ENCODE results near the gene CYP51A1.

CYP51A1 gene

DNA sequence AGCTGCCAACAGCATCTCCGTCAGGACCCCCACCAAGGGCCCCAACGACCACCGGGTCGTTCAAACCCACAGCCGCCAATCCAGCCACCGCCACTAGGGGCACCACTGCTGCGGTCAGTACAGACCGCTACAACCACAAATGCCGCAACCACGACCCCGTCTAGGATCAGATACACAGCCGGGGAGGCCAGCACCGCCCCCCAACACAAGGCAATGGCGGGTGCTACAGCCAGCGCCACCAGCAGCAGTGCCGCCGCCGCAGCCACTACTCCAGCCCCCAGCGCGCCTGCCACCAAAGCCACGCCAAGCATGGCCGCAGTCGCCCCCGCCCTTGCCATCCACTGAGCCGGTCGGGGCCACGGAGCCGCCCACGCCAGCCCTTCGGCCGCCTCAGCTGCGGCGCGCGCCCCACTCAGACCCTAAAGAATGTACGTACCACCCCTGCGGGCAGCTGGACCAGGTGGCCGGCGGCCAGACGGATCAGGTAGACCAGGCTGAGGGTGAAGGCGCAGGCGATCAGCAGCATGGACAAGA is 473 bp downstream of the CYP51A1 start:
- no peak for TF ChIP-seq ZNF565 (CRISPR knock-in tag; conservative IDR thresholded peaks at IDR 0.05; ENCODE audit: low read depth)
- TF ChIP-seq, protein P1, sequence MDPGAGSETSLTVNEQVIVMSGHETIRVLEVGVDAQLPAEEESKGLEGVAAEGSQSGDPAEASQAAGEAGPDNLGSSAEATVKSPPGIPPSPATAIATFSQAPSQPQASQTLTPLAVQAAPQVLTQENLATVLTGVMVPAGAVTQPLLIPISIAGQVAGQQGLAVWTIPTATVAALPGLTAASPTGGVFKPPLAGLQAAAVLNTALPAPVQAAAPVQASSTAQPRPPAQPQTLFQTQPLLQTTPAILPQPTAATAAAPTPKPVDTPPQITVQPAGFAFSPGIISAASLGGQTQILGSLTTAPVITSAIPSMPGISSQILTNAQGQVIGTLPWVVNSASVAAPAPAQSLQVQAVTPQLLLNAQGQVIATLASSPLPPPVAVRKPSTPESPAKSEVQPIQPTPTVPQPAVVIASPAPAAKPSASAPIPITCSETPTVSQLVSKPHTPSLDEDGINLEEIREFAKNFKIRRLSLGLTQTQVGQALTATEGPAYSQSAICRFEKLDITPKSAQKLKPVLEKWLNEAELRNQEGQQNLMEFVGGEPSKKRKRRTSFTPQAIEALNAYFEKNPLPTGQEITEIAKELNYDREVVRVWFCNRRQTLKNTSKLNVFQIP (CRISPR knock-in tag; IDR thresholded peaks at IDR 0.05; ENCODE audit: borderline replicate concordance, low read depth): no peak
- no peak for TF ChIP-seq ISL1 (CRISPR knock-in tag; IDR thresholded peaks at IDR 0.05)
- TF ChIP-seq BACH2 (CRISPR knock-in tag; IDR thresholded peaks at IDR 0.05; ENCODE audit: borderline replicate concordance): no peak
- no peak for TF ChIP-seq ARNTL (CRISPR knock-in tag; IDR thresholded peaks at IDR 0.05; ENCODE audit: borderline replicate concordance, low read depth)
- TF ChIP-seq, protein P2, sequence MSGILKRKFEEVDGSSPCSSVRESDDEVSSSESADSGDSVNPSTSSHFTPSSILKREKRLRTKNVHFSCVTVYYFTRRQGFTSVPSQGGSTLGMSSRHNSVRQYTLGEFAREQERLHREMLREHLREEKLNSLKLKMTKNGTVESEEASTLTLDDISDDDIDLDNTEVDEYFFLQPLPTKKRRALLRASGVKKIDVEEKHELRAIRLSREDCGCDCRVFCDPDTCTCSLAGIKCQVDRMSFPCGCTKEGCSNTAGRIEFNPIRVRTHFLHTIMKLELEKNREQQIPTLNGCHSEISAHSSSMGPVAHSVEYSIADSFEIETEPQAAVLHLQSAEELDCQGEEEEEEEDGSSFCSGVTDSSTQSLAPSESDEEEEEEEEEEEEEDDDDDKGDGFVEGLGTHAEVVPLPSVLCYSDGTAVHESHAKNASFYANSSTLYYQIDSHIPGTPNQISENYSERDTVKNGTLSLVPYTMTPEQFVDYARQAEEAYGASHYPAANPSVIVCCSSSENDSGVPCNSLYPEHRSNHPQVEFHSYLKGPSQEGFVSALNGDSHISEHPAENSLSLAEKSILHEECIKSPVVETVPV (CRISPR knock-in tag; IDR thresholded peaks at IDR 0.05): no peak
- TF ChIP-seq, protein P3, sequence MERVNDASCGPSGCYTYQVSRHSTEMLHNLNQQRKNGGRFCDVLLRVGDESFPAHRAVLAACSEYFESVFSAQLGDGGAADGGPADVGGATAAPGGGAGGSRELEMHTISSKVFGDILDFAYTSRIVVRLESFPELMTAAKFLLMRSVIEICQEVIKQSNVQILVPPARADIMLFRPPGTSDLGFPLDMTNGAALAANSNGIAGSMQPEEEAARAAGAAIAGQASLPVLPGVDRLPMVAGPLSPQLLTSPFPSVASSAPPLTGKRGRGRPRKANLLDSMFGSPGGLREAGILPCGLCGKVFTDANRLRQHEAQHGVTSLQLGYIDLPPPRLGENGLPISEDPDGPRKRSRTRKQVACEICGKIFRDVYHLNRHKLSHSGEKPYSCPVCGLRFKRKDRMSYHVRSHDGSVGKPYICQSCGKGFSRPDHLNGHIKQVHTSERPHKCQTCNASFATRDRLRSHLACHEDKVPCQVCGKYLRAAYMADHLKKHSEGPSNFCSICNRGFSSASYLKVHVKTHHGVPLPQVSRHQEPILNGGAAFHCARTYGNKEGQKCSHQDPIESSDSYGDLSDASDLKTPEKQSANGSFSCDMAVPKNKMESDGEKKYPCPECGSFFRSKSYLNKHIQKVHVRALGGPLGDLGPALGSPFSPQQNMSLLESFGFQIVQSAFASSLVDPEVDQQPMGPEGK (CRISPR knock-in tag; IDR thresholded peaks at IDR 0.05; ENCODE audit: borderline replicate concordance): 0 out of 2 replicates have a peak, but pooled peaks have one; percentile 74
- no peak for TF ChIP-seq ZNF8 (CRISPR knock-in tag; IDR thresholded peaks at IDR 0.05)
- no peak for TF ChIP-seq ZNF70 (CRISPR knock-in tag; IDR thresholded peaks at IDR 0.05)
- no peak for TF ChIP-seq ZFP30 (CRISPR knock-in tag; IDR thresholded peaks at IDR 0.05)
- TF ChIP-seq TCF4 (CRISPR knock-in tag; IDR thresholded peaks at IDR 0.05; ENCODE audit: borderline replicate concordance): peak; percentile 11; the same call in 1 of the 2 replicates
- no peak for TF ChIP-seq PPARA (CRISPR knock-in tag; IDR thresholded peaks at IDR 0.05; ENCODE audit: borderline replicate concordance)
- TF ChIP-seq GLIS3 (CRISPR knock-in tag; IDR thresholded peaks at IDR 0.05): no peak
- TF ChIP-seq, protein P4, sequence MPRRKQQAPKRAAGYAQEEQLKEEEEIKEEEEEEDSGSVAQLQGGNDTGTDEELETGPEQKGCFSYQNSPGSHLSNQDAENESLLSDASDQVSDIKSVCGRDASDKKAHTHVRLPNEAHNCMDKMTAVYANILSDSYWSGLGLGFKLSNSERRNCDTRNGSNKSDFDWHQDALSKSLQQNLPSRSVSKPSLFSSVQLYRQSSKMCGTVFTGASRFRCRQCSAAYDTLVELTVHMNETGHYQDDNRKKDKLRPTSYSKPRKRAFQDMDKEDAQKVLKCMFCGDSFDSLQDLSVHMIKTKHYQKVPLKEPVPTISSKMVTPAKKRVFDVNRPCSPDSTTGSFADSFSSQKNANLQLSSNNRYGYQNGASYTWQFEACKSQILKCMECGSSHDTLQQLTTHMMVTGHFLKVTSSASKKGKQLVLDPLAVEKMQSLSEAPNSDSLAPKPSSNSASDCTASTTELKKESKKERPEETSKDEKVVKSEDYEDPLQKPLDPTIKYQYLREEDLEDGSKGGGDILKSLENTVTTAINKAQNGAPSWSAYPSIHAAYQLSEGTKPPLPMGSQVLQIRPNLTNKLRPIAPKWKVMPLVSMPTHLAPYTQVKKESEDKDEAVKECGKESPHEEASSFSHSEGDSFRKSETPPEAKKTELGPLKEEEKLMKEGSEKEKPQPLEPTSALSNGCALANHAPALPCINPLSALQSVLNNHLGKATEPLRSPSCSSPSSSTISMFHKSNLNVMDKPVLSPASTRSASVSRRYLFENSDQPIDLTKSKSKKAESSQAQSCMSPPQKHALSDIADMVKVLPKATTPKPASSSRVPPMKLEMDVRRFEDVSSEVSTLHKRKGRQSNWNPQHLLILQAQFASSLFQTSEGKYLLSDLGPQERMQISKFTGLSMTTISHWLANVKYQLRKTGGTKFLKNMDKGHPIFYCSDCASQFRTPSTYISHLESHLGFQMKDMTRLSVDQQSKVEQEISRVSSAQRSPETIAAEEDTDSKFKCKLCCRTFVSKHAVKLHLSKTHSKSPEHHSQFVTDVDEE (CRISPR knock-in tag; IDR thresholded peaks at IDR 0.05): peak; percentile 32; the same call in 1 of the 2 replicates
- ATAC-seq: peak; percentile 63

DNA sequence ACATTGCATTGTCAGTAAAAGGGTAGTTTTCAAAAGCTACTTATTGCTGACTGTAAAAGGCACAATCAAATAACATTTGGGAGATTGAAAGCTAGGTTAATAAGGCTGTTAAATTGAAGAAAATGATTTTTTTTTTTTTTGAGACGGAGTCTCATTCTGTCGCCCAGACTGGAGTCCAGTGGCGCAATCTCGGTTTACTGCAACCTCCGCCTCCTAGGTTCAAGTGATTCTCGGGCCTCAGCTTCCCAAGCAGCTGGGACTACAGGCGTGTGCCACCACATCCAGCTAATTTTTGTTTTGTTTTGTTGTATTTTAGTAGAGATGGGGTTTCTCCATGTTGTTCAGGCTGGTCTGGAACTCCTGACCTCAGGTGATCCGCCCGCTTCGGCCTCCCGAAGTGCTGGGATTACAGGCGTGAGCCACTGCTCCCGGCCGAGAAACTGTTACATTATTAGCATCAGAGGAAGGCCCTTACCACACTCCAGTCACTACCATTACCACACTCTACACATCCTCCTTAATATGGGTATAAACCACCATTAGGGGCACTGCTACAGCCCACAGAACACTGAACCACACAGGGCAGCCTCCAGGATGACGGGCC is 1.0 kb downstream of the CYP51A1 start:
- TF ChIP-seq ZFP3 (CRISPR knock-in tag; IDR thresholded peaks at IDR 0.05) (no peak; the same call in 1 of the 2 replicates), ZNF8 (CRISPR knock-in tag; IDR thresholded peaks at IDR 0.05) (no peak), CSDC2 (CRISPR knock-in tag; IDR thresholded peaks at IDR 0.05) (no peak), BACH2 (CRISPR knock-in tag; IDR thresholded peaks at IDR 0.05; ENCODE audit: borderline replicate concordance) (no peak), ZNF70 (CRISPR knock-in tag; IDR thresholded peaks at IDR 0.05) (no peak)
- TF ChIP-seq, protein P4 (CRISPR knock-in tag; IDR thresholded peaks at IDR 0.05): no peak
- TF ChIP-seq, protein P5, sequence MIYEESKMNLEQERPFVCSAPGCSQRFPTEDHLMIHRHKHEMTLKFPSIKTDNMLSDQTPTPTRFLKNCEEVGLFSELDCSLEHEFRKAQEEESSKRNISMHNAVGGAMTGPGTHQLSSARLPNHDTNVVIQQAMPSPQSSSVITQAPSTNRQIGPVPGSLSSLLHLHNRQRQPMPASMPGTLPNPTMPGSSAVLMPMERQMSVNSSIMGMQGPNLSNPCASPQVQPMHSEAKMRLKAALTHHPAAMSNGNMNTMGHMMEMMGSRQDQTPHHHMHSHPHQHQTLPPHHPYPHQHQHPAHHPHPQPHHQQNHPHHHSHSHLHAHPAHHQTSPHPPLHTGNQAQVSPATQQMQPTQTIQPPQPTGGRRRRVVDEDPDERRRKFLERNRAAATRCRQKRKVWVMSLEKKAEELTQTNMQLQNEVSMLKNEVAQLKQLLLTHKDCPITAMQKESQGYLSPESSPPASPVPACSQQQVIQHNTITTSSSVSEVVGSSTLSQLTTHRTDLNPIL (CRISPR knock-in tag; IDR thresholded peaks at IDR 0.05; ENCODE audit: low read depth): no peak
- peak; percentile 51 for ATAC-seq

Measured in SK-N-SH treated with all-trans-retinoic acid at 6 μM for 48 hours (cell line).